Kidney (tissue), 14 donors: ENCODE data around the gene SF3B2. TPM values are rescaled to one million over a fixed set of nuclear protein-coding genes. Genes with fewer than 3 reads are reported as not detected.
"Not testable (repeated sequence)": the region's sequence is repeated elsewhere in the genome, so short reads cannot be mapped to it uniquely, and the experiment has no call there.

ENCODE experiments used
- DNase-seq, 5 donors: peaks; one replicate each; pipeline ENCODE4 v3.0.0-alpha.2; 2013 to 2020
- FAIRE-seq: peaks from 2 replicates; lab custom pipeline; 2012; peaks lifted over from hg19 to GRCh38; lab: Jason Lieb, UNC
- H3K27ac ChIP-seq, 2 donors: one replicate each; pipeline ENCODE4 v1.7.0; 2013; ENCODE audit warnings: low read depth in 2 of 2, low read length in 2 of 2, inconsistent platforms in 1 of 2
- H3K27me3 ChIP-seq: one replicate; pipeline ENCODE4 v1.7.1; 2013; ENCODE audit warnings: low read length, inconsistent platforms; ENCODE audit not compliant: control insufficient read depth, insufficient read depth
- H3K36me3 ChIP-seq, 3 donors: one replicate each; pipeline versions ENCODE4 v1.7.0 to v1.7.1; 2013; ENCODE audit warnings: low read length in 3 of 3, control low read depth in 1 of 3, inconsistent platforms in 1 of 3; ENCODE audit not compliant: insufficient read depth in 3 of 3, control insufficient read depth in 2 of 3
- H3K4me1 ChIP-seq, 3 donors: one replicate each; pipeline versions ENCODE4 v1.7.0 to v1.7.1; 2013; ENCODE audit warnings: low read length in 3 of 3, inconsistent platforms in 1 of 3, low read depth in 1 of 3; ENCODE audit not compliant: control insufficient read depth in 2 of 3, insufficient read depth in 2 of 3
- H3K4me3 ChIP-seq, 3 donors: one replicate each; pipeline versions ENCODE4 v1.7.0 to v1.8.1; 2013; ENCODE audit warnings: low read length in 3 of 3, control low read depth in 1 of 3, inconsistent platforms in 1 of 3
- H3K9ac ChIP-seq, 3 donors: one replicate each; pipeline versions ENCODE4 v1.7.0 to v1.7.1; 2013; ENCODE audit warnings: low read length in 3 of 3, control low read depth in 1 of 3, inconsistent platforms in 1 of 3
- H3K9me3 ChIP-seq, 3 donors: one replicate each; pipeline versions ENCODE4 v1.7.0 to v1.7.1; 2013; ENCODE audit warnings: low read length in 3 of 3, control low read depth in 1 of 3, inconsistent platforms in 1 of 3; ENCODE audit not compliant: control insufficient read depth in 2 of 3, insufficient read depth in 1 of 3
- intact Hi-C: fragments of 100-400 bp; cut with DNase I; formaldehyde crosslinking; loops from one replicate; pipeline ENCODE4 v1.11.1; 2022
- polyA plus RNA-seq: library from polyadenylated mRNA; stranded (reverse); fragments of 350-450 nt; fragmentation: Illumina TruSeq; extraction: RNeasy Lipid Tissue Mini Kit (QIAGEN cat#74804); gene quantifications from one replicate; pipeline ENCODE4 v1.2.3, GENCODE V29; 2014; ENCODE audit warnings: low read depth, low replicate concordance; ENCODE audit not compliant: insufficient read depth
- total RNA-seq: library from RNA; stranded (reverse); fragmentation: NEBNext Ultra II Directional; extraction: Animal tissue kit (Norgen Biotek cat#: 25700); gene quantifications from one replicate; pipeline ENCODE4 v1.2.1, GENCODE V29; 2021
- TF ChIP-seq, protein P1 (sequence below): IDR thresholded peaks from 3 replicates; pipeline ENCODE4 v1.5.1; 2012; ENCODE audit warnings: mild to moderate bottlenecking, moderate library complexity, borderline replicate concordance; ENCODE audit not compliant: insufficient read depth; ENCODE audit errors: extremely low read depth
- donor health status: control.
- donor health status: control.
- donor health status: control.
- donor health status: control.
- donor health status: control.
- donor health status: DM: yes; HTN: yes; CAD: no.
- donor health status: Normal renal cell carcinoma (clear cell type).

Gene SF3B2
- total and polyA plus RNA-seq, 2 donors from 2014 or later, result 114 to 172 TPM

GRCh38 chr11:66111158-66111557, 59.0 kb downstream of the SF3B2 start:
- TF ChIP-seq, protein P1, sequence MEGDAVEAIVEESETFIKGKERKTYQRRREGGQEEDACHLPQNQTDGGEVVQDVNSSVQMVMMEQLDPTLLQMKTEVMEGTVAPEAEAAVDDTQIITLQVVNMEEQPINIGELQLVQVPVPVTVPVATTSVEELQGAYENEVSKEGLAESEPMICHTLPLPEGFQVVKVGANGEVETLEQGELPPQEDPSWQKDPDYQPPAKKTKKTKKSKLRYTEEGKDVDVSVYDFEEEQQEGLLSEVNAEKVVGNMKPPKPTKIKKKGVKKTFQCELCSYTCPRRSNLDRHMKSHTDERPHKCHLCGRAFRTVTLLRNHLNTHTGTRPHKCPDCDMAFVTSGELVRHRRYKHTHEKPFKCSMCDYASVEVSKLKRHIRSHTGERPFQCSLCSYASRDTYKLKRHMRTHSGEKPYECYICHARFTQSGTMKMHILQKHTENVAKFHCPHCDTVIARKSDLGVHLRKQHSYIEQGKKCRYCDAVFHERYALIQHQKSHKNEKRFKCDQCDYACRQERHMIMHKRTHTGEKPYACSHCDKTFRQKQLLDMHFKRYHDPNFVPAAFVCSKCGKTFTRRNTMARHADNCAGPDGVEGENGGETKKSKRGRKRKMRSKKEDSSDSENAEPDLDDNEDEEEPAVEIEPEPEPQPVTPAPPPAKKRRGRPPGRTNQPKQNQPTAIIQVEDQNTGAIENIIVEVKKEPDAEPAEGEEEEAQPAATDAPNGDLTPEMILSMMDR, result no peak
- peaks cover 0 to 17% (median 9%) of the 10 kb centered on the region in 3 donors for H3K4me1 ChIP-seq
- no peak for DNase-seq

GRCh38 chr11:66112041-66112491, 59.9 kb downstream of the SF3B2 start:
- Histone ChIP-seq H3K9me3 (no peaks in the 10 kb centered on the region), H3K4me3 (no peak overlapping the region), H3K27me3 (no peaks in the 10 kb centered on the region), H3K36me3 (no peaks in the 10 kb centered on the region), H3K4me1 (peaks cover 0 to 16% (median 14%) of the 10 kb centered on the region in 3 donors), H3K27ac (peak overlapping the region in 1 of 2 donors; percentile 26), H3K9ac (no peak overlapping the region)
- DNase-seq (no peak), FAIRE-seq (no peak)
- TF ChIP-seq, protein P1, result no peak
- intact Hi-C loops, result no loop called here

More at GRCh38 chr11:66111158-66111557, 59.0 kb downstream of the SF3B2 start:
- H3K27me3 ChIP-seq, result no peaks in the 10 kb centered on the region
- FAIRE-seq, result no peak
- H3K4me3 ChIP-seq, result no peak overlapping the region
- no peaks in the 10 kb centered on the region for H3K36me3 ChIP-seq
- no peaks in the 10 kb centered on the region for H3K9me3 ChIP-seq
- no peak overlapping the region for H3K9ac ChIP-seq
- no peak overlapping the region for H3K27ac ChIP-seq
- intact Hi-C loops, result no loop called here

DNA sequence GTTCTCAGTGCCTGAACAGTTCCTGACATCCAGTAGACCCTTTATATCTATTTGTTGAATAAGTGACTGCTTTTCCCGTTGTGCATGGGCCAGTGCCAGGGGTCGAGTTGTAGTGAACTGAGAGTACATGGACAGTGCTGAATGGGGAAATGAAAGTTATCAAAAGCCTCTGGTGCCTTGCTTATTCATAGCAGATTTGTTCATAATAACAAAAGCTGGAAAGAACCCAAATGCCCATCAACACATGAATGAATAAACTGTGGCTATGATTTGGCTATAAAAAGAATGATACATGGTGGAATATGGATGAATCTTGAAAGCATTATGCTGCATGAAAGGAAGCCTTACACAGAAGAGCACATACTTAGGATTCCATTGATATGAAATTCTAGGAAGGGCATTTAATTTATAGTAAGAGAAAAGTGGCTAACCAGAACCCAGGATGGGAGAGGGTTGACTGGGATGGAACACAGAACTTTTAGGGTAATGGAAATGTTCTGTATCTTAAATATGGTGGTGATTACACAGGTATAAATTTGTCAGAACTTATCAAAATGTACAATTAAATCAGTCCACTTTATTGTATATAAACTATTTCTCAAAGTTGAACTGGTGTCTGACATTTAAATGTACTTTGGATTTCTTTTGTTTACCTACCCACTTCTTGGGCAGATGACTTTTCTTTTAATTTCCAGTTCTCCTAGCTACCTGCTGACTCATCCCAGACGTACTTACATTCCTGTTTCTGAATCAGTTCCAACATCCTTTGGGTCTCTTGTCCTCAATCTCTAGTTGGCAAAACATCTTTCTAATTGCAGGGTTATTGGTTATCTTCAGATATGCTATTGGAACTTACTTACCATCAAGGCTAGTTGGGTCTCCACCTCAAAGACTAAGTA, 60.7 kb downstream of the SF3B2 start:
- no peak overlapping the region for H3K4me3 ChIP-seq
- H3K27me3 ChIP-seq, result no peaks in the 10 kb centered on the region
- H3K9ac ChIP-seq, result no peak overlapping the region
- TF ChIP-seq, protein P1, result no peak
- peaks cover 0 to 15% (median 14%) of the 10 kb centered on the region in 3 donors for H3K4me1 ChIP-seq
- no peaks in the 10 kb centered on the region for H3K36me3 ChIP-seq
- DNase-seq (no peak), FAIRE-seq (no peak)
- intact Hi-C loops, result no loop called here
- H3K9me3 ChIP-seq, result no peaks in the 10 kb centered on the region
- peak overlapping the region in 1 of 2 donors; percentile 26 for H3K27ac ChIP-seq

DNA sequence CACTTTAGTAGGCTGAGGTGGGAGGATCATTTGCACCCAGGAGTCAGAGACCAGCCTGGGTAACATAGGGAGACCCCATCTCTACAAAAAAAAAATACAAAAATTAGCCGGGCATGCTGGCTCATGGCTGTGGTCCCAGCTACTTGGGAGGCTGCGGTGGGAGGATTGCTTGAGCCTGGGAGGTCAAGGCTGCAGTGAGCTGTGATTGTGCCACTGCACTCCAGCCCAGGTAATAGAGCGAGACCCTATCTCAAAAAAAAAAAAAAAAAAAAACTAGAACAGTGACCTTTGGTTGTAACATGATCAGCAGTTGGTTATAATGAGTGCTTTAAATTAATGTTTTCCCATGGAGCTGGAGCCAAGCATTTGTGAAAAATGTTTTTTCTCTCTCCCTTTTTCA, 62.8 kb downstream of the SF3B2 start:
- H3K36me3 ChIP-seq, H3K9me3 ChIP-seq, H3K9ac ChIP-seq, DNase-seq, H3K27me3 ChIP-seq, H3K27ac ChIP-seq, FAIRE-seq, H3K4me3 ChIP-seq, intact Hi-C loops: not testable (repeated sequence)
- H3K4me1 ChIP-seq, result peaks cover 0 to 26% (median 24%) of the 10 kb centered on the region in 3 donors
